Peyer's patch (tissue), 4 donors: Measurements from ENCODE around the gene FAM20B. TPM values are rescaled to one million over a fixed set of nuclear protein-coding genes. Genes with fewer than 3 reads are reported as not detected.

Experiments used
- DNase-seq, 3 donors: peaks; one replicate each; pipeline ENCODE4 v3.0.0-alpha.2; 2017 to 2019
- H3K27ac ChIP-seq, 4 donors: fragments of 200-600 bp; sonication (generic); one replicate each; pipeline ENCODE4 v1.5.1; 2016 to 2019
- H3K27me3 ChIP-seq, 2 donors: fragments of 200-600 bp; sonication (generic); one replicate each; pipeline ENCODE4 v1.5.1; 2019
- H3K36me3 ChIP-seq, 3 donors: fragments of 200-600 bp; sonication (generic); one replicate each; pipeline ENCODE4 v1.5.1; 2016 to 2019
- H3K4me1 ChIP-seq, 4 donors: fragments of 200-600 bp; sonication (generic); one replicate each; pipeline ENCODE4 v1.5.1; 2016 to 2019
- H3K4me3 ChIP-seq, 4 donors: fragments of 200-600 bp; sonication (generic); 1 replicate in 3 of 4; 2 replicates in 1 of 4; pipeline ENCODE4 v1.5.1; 2016 to 2019; ENCODE audit warnings: mild to moderate bottlenecking in 1 of 4
- H3K9me3 ChIP-seq, 4 donors: fragments of 200-600 bp; sonication (generic); one replicate each; pipeline ENCODE4 v1.5.1; 2016 to 2019; ENCODE audit warnings: mild to moderate bottlenecking in 1 of 4
- POLR2A ChIP-seq, 2 donors: fragments of 450-650 bp; IDR thresholded peaks; one replicate each; pipeline ENCODE4 v1.5.1; 2017; ENCODE audit warnings: antibody characterized with exemption in 2 of 2, mild to moderate bottlenecking in 2 of 2, moderate library complexity in 2 of 2
- total RNA-seq, 4 donors: library from RNA; depleted of rRNA; stranded (reverse); fragments of >200 nt; gene quantifications; one replicate each; pipeline ENCODE4 v1.1.0, GENCODE V29; 2016
- TF ChIP-seq, protein P1 (sequence below), 6 experiments: fragments of 450-650 bp in 4 of 6; fragments of 200-600 bp in 2 of 6; sonication (generic) in 1 of 6; IDR thresholded peaks; one replicate each; pipeline ENCODE4 v1.5.1; 2017 to 2019; ENCODE audit warnings: antibody characterized with exemption in 6 of 6, mild to moderate bottlenecking in 3 of 6, moderate library complexity in 1 of 6

The FAM20B gene
- total RNA-seq, 4 donors from 2014 or later: 13.8 to 18.8 (median 17.2) TPM

DNA sequence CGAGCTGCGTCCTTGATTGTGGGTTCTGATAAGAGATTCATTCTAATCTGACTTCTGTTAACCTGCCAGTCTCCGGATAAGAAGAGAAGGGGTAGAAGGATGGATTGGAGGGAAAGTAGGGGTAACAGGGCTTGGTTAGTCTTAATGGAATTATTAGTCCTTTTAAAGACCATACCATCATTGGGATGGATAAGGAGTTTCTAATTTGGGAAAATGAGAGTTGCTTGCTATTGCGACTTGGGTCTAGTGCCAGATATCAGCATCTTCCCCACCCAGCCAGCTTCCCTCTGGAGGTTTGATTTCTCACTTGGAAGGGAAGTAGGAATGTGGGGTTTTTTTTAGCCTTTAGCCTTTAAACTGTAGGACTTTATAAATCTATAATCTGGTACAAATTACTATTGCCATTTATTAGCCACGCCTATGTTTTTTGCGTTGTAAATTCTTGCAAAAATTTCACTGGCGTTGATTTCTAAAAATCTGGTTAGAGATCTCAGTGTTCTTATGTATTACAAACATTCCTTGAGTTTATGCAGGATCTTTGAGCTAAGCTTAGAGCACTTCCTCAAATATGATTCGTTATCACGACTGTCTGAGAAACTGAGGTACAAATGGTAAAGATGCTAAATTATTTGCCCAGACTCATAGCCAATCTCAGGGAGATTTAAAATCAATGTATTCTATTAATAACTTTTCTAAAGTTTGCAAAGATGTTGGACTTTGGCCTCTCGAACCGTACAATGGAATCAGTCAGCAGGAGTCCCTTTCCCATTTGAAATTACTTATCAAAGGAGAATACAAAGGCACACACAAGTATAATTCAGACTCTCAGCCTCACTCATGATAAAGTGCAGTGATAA, 1.3 kb downstream of the FAM20B start:
- Histone ChIP-seq H3K9me3 (no peaks in the 10 kb centered on the region), H3K4me1 (peaks cover 0 to 45% (median 10%) of the 10 kb centered on the region in 4 donors), H3K4me3 (peak overlapping the region; percentile 63 to 98 (median 79)), H3K36me3 (no peaks in the 10 kb centered on the region), H3K27me3 (no peaks in the 10 kb centered on the region), H3K27ac (peak overlapping the region; percentile 88 to 99 (median 95))
- TF ChIP-seq POLR2A (IDR thresholded peaks at IDR 0.05): no peak
- TF ChIP-seq, protein P1, sequence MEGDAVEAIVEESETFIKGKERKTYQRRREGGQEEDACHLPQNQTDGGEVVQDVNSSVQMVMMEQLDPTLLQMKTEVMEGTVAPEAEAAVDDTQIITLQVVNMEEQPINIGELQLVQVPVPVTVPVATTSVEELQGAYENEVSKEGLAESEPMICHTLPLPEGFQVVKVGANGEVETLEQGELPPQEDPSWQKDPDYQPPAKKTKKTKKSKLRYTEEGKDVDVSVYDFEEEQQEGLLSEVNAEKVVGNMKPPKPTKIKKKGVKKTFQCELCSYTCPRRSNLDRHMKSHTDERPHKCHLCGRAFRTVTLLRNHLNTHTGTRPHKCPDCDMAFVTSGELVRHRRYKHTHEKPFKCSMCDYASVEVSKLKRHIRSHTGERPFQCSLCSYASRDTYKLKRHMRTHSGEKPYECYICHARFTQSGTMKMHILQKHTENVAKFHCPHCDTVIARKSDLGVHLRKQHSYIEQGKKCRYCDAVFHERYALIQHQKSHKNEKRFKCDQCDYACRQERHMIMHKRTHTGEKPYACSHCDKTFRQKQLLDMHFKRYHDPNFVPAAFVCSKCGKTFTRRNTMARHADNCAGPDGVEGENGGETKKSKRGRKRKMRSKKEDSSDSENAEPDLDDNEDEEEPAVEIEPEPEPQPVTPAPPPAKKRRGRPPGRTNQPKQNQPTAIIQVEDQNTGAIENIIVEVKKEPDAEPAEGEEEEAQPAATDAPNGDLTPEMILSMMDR (IDR thresholded peaks at IDR 0.05): no peak
- no peak for DNase-seq

DNA sequence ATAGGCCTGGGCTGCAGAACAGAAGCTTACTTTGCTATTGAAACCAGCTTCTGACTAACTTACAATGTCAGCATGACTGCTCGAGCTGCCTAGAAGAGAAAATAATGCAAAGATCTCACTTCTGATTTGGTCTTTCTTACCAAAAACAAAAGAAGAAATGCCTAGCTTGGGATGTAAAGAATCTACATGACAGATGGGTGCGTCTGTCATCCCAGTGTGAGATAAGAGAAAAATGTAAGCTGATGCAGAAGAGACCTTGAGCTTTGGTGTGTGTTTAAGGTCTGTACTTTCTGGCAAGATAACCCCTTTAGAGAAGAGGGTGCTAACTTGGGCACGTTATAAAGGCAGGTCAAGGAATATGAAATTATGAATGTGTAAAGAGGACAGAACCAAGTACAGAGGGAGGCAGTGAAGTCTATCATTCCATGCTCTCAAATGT, 3.6 kb downstream of the FAM20B start:
- peaks cover 0 to 52% (median 10%) of the 10 kb centered on the region in 4 donors for H3K4me1 ChIP-seq
- no peaks in the 10 kb centered on the region for H3K36me3 ChIP-seq
- no peak for DNase-seq
- peak overlapping the region in 1 of 4 donors; percentile 46 for H3K27ac ChIP-seq
- H3K9me3 ChIP-seq: no peaks in the 10 kb centered on the region
- H3K4me3 ChIP-seq: no peak overlapping the region
- no peaks in the 10 kb centered on the region for H3K27me3 ChIP-seq
- TF ChIP-seq, protein P1 (IDR thresholded peaks at IDR 0.05): no peak
- TF ChIP-seq POLR2A (IDR thresholded peaks at IDR 0.05): no peak

DNA sequence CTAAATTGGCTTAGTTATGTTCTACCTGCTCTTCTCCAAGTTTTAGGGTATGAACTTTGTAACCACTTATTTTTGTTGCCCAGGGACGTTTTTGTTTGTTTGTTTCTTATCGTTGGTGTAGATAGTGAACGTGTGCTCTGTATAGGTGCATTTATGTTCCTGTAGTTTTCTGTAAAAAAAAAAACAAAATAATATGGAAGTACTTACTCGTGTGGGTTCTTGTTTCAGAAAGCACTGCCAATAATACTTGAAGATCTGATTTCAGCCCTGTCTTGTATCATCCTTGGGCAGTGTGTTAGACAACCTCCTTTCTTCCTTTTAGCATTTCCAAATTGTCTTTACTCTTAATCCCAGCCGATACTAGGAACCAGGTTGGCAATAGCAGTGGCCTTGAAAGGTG, 4.4 kb downstream of the FAM20B start:
- peaks cover 0 to 51% (median 9%) of the 10 kb centered on the region in 4 donors for H3K4me1 ChIP-seq
- H3K36me3 ChIP-seq: no peaks in the 10 kb centered on the region
- TF ChIP-seq, protein P1 (IDR thresholded peaks at IDR 0.05): no peak
- TF ChIP-seq POLR2A (IDR thresholded peaks at IDR 0.05): no peak
- no peaks in the 10 kb centered on the region for H3K27me3 ChIP-seq
- H3K27ac ChIP-seq: no peak overlapping the region
- no peaks in the 10 kb centered on the region for H3K9me3 ChIP-seq
- H3K4me3 ChIP-seq: no peak overlapping the region
- DNase-seq: no peak

DNA sequence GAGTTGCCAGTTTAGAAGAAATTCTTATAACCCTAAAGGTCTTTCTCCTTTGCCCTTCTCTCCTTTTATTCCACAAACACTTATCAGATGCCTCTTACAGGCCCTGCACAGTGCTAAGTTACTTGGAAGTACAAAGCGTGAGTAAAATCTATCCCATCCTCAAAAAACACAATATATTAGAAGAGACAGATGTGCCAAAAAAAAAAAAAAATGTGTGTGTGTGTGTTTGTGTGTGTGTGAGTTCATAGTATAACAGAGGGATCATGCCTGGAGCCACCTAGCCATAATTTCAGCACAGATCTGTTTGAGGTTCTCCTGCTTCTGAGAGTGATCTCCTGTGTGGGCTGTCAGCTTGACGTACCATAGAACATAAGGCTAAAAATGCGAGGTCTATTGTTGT, 5.0 kb downstream of the FAM20B start:
- DNase-seq: no peak
- H3K27me3 ChIP-seq: no peaks in the 10 kb centered on the region
- no peak overlapping the region for H3K27ac ChIP-seq
- peaks cover 0 to 53% (median 8%) of the 10 kb centered on the region in 4 donors for H3K4me1 ChIP-seq
- no peak overlapping the region for H3K4me3 ChIP-seq
- no peaks in the 10 kb centered on the region for H3K9me3 ChIP-seq
- H3K36me3 ChIP-seq: no peaks in the 10 kb centered on the region
- TF ChIP-seq, protein P1 (IDR thresholded peaks at IDR 0.05): no peak
- TF ChIP-seq POLR2A (IDR thresholded peaks at IDR 0.05): no peak

DNA sequence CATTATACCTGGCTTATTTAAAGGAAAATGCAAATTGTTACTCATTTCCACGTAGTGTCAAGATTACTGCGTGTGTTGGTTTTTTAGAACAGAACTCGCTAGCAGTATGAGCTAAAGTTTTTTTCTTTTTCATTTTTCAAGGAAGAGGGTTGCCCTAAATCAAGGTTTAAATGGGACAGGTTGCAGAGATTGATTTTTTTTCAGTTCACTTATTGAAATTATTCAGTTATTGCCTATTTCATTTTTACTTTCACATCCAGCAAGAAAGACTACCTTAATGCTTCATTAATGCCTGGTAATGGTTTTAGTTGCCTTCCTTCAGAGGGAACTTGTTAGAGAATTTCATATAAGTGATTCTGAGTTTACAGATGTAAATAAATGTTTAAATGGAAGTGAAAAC, 5.6 kb downstream of the FAM20B start:
- Histone ChIP-seq H3K4me1 (peaks cover 0 to 53% (median 8%) of the 10 kb centered on the region in 4 donors), H3K27me3 (no peaks in the 10 kb centered on the region), H3K9me3 (no peaks in the 10 kb centered on the region), H3K36me3 (no peaks in the 10 kb centered on the region), H3K27ac (no peak overlapping the region), H3K4me3 (no peak overlapping the region)
- TF ChIP-seq POLR2A (IDR thresholded peaks at IDR 0.05): no peak
- TF ChIP-seq, protein P1 (IDR thresholded peaks at IDR 0.05): no peak
- DNase-seq: no peak
